ENCODE data around the gene SGCE. TPM values are rescaled to one million over a fixed set of nuclear protein-coding genes. Genes with fewer than 3 reads are reported as not detected.

SGCE gene
- total and polyA plus RNA-seq, 10 of the 15 experiments (the other 5 are each of a cell fraction or from before 2014, with no cell fraction given) = 30.5 to 80.1 (median 49.2) TPM

DNA sequence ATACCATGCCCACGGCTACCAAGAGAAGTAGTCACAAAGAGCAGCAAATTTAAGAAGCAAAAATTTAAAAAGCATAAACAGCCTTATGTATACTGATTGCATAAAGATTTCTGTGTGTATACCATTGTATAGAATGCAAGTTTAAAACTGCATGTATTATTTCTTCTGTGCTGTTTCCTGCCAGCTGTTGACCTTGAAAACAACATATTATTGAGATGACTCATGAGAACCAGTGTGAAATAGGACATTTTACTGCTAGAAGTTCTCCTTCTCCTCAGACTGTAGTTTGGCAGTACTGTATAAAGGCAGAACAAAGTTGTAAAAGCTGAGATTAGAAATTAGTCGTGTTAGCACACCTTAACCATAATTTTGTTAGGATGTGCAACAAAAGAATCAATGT lies 42.3 kb upstream of the SGCE start:
- in situ Hi-C loops (cut with MboI) = no loop called here

More for the DNA sequence above, 42.3 kb upstream of the SGCE start:
- Histone ChIP-seq H3K4me3 (no peak overlapping the region), H3K36me3 (ENCODE audit: control insufficient read depth in 2 of 2, insufficient read depth in 2 of 2, low read length in 1 of 2) (no peaks in the 10 kb centered on the region), H3K27ac (ENCODE audit: control insufficient read depth, insufficient read depth) (no peak overlapping the region), H3K27me3 (replicated peaks in 1 of 2; ENCODE audit: control insufficient read depth in 2 of 2, insufficient read depth in 2 of 2, low read length in 1 of 2) (no peaks in the 10 kb centered on the region), H3K9ac (ENCODE audit: control insufficient read depth, insufficient read depth, low read length) (no peak overlapping the region), H4K20me1 (ENCODE audit: control insufficient read depth, insufficient read depth) (no peaks in the 10 kb centered on the region), H3K9me3 (replicated peaks; ENCODE audit: control insufficient read depth, insufficient read depth, low read length) (no peaks in the 10 kb centered on the region), H3K4me1 (ENCODE audit: control insufficient read depth, insufficient read depth, low read length) (no peaks in the 10 kb centered on the region), H3K4me2 (ENCODE audit: control insufficient read depth, insufficient read depth) (no peak overlapping the region), H3K79me2 (ENCODE audit: control insufficient read depth, insufficient read depth, low read length) (no peaks in the 10 kb centered on the region), H2AFZ (ENCODE audit: control insufficient read depth, low read depth, low read length) (no peak overlapping the region)
- FAIRE-seq = no peak
- intact Hi-C loops (cut with micrococcal nuclease; ENCODE audit: unreplicated experiment) = no loop called here
- TF ChIP-seq, protein P1, sequence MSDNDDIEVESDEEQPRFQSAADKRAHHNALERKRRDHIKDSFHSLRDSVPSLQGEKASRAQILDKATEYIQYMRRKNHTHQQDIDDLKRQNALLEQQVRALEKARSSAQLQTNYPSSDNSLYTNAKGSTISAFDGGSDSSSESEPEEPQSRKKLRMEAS (IDR thresholded peaks at IDR 0.05; ENCODE audit: low read depth, low read length) = no peak
- TF ChIP-seq PML (IDR thresholded peaks at IDR 0.05; ENCODE audit: low read length) (no peak), TBL1XR1 (IDR thresholded peaks at IDR 0.05; ENCODE audit: low read depth, low read length) (no peak), NR2C2 (IDR thresholded peaks at IDR 0.05; ENCODE audit: borderline replicate concordance, control insufficient read depth, insufficient read length, low read depth) (no peak), ZNF622 (IDR thresholded peaks at IDR 0.05) (no peak), NFYA (IDR thresholded peaks at IDR 0.05; ENCODE audit: borderline replicate concordance, low read depth, low read length) (no peak), NR2C1 (IDR thresholded peaks at IDR 0.05) (no peak), MEF2A (IDR thresholded peaks at IDR 0.05; ENCODE audit: insufficient read depth, low read depth, low read length) (no peak), RAD51 (IDR thresholded peaks at IDR 0.05) (no peak), PAX8 (IDR thresholded peaks at IDR 0.05) (no peak), SREBF2 (IDR thresholded peaks at IDR 0.05; ENCODE audit: low read length) (no peak), RBBP5 (conservative IDR thresholded peaks at IDR 0.05) (no peak), RFX5 (IDR thresholded peaks at IDR 0.05; ENCODE audit: low read depth, low read length) (no peak), MYB (IDR thresholded peaks at IDR 0.05; ENCODE audit: borderline replicate concordance, low read depth, low read length) (no peak), HDAC2 (IDR thresholded peaks at IDR 0.05) (no peak), EP300 (IDR thresholded peaks at IDR 0.05; ENCODE audit: borderline replicate concordance in 1 of 2, control insufficient read depth in 1 of 2, low read depth in 2 of 2, low read length in 2 of 2) (no peak), ETV6 (conservative IDR thresholded peaks at IDR 0.05 in 1 of 2, IDR thresholded peaks at IDR 0.05 in 1 of 2; ENCODE audit: borderline replicate concordance in 1 of 2, low read depth in 1 of 2) (no peak), NKRF (conservative IDR thresholded peaks at IDR 0.05) (no peak), IRF4 (IDR thresholded peaks at IDR 0.05; ENCODE audit: low read depth, low read length) (no peak)
- TF ChIP-seq, protein P2, sequence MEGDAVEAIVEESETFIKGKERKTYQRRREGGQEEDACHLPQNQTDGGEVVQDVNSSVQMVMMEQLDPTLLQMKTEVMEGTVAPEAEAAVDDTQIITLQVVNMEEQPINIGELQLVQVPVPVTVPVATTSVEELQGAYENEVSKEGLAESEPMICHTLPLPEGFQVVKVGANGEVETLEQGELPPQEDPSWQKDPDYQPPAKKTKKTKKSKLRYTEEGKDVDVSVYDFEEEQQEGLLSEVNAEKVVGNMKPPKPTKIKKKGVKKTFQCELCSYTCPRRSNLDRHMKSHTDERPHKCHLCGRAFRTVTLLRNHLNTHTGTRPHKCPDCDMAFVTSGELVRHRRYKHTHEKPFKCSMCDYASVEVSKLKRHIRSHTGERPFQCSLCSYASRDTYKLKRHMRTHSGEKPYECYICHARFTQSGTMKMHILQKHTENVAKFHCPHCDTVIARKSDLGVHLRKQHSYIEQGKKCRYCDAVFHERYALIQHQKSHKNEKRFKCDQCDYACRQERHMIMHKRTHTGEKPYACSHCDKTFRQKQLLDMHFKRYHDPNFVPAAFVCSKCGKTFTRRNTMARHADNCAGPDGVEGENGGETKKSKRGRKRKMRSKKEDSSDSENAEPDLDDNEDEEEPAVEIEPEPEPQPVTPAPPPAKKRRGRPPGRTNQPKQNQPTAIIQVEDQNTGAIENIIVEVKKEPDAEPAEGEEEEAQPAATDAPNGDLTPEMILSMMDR (IDR thresholded peaks at IDR 0.05 in 2 of 3, conservative IDR thresholded peaks at IDR 0.05 in 1 of 3; ENCODE audit: control insufficient read depth in 2 of 3, extremely low read depth in 1 of 3, insufficient read depth in 1 of 3, low read depth in 3 of 3, low read length in 3 of 3) = no peak
- DNase-seq (ENCODE audit: low read depth, low spot score) = no peak
- ChIA-PET RAD21 (ENCODE audit: unreplicated experiment) (no interaction called here), SMC1A (ENCODE audit: uncharacterized antibody, unreplicated experiment) (no interaction called here), CTCF (no interaction called here), POLR2A (no interaction called here)
- 7% methylated on average over 2 of the region's 2 CpGs for WGBS (ENCODE audit: insufficient coverage, insufficient replicate concordance, low lambda C conversion rate, missing lambda C conversion rate)
- BruUV-seq (replicated peaks) = no TSS peak
- ATAC-seq = no peak

Data from GM12878 (cell line).